SK-N-SH treated with all-trans-retinoic acid at 6 μM for 48 hours (cell line): ENCODE data around the gene ATP8A2.

ENCODE experiments used
- ATAC-seq: fragments of 200-7000 bp; cut with Tn5 transposase; 3 replicates; pipeline ENCODE4 v1.9.1; 2020; ENCODE audit warnings: mild to moderate bottlenecking, moderate library complexity
- ARNTL ChIP-seq: fragments of 450-650 bp; formaldehyde crosslinking; IDR thresholded peaks from 2 replicates; pipeline ENCODE4 v1.5.0; 2020; ENCODE audit warnings: low read depth, mild to moderate bottlenecking, moderate library complexity, borderline replicate concordance
- BACH2 ChIP-seq: fragments of 250-450 bp; sonication (Bioruptor Pico); IDR thresholded peaks from 2 replicates; pipeline ENCODE4 v1.9.0; 2021; ENCODE audit warnings: mild to moderate bottlenecking, borderline replicate concordance
- CSDC2 ChIP-seq: fragments of 250-450 bp; sonication (Bioruptor Pico); IDR thresholded peaks from 2 replicates; pipeline ENCODE4 v1.5.0; 2020; ENCODE audit warnings: mild to moderate bottlenecking, moderate library complexity
- ESRRG ChIP-seq: fragments of 250-450 bp; sonication (Bioruptor Pico); IDR thresholded peaks from 2 replicates; pipeline ENCODE4 v1.6.1; 2021; ENCODE audit warnings: mild to moderate bottlenecking
- GLIS3 ChIP-seq: fragments of 250-450 bp; sonication (Bioruptor Pico); IDR thresholded peaks from 2 replicates; pipeline ENCODE4 v1.5.0; 2020; ENCODE audit warnings: mild to moderate bottlenecking, moderate library complexity
- ISL1 ChIP-seq: fragments of 250-450 bp; sonication (Bioruptor Pico); IDR thresholded peaks from 2 replicates; pipeline ENCODE4 v2.1.2; 2022; ENCODE audit warnings: mild to moderate bottlenecking, moderate library complexity
- OSR1 ChIP-seq: fragments of 250-450 bp; sonication (Bioruptor Pico); IDR thresholded peaks from 2 replicates; pipeline ENCODE4 v1.8.0; 2022; ENCODE audit warnings: moderate library complexity, mild to moderate bottlenecking, inconsistent platforms
- PPARA ChIP-seq: fragments of 250-450 bp; sonication (Bioruptor Pico); IDR thresholded peaks from 2 replicates; pipeline ENCODE4 v1.5.0; 2020; ENCODE audit warnings: mild to moderate bottlenecking, borderline replicate concordance
- RARB ChIP-seq: fragments of 250-450 bp; sonication (Bioruptor Pico); IDR thresholded peaks from 2 replicates; pipeline ENCODE4 v1.8.0; 2021; ENCODE audit warnings: mild to moderate bottlenecking, moderate library complexity
- SNAI2 ChIP-seq: fragments of 250-450 bp; sonication (Bioruptor Pico); IDR thresholded peaks from 2 replicates; pipeline ENCODE4 v1.5.0; 2020; ENCODE audit warnings: mild to moderate bottlenecking, moderate library complexity
- TOX ChIP-seq: fragments of 250-450 bp; sonication (Bioruptor Pico); IDR thresholded peaks from 2 replicates; pipeline ENCODE4 v1.8.0; 2021; ENCODE audit warnings: mild to moderate bottlenecking, moderate library complexity, borderline replicate concordance
- ZC3H10 ChIP-seq: fragments of 250-450 bp; sonication (Bioruptor Pico); IDR thresholded peaks from 2 replicates; pipeline ENCODE4 v1.5.1; 2021; ENCODE audit warnings: mild to moderate bottlenecking, moderate library complexity
- ZNF565 ChIP-seq: fragments of 450-650 bp; formaldehyde crosslinking; conservative IDR thresholded peaks from 2 replicates; pipeline ENCODE4 v1.5.0; 2020; ENCODE audit warnings: low read depth, mild to moderate bottlenecking, moderate library complexity
- ZNF70 ChIP-seq: fragments of 450-650 bp; formaldehyde crosslinking; IDR thresholded peaks from 2 replicates; pipeline ENCODE4 v1.5.0; 2020; ENCODE audit warnings: mild to moderate bottlenecking, moderate library complexity
- ZNF8 ChIP-seq: fragments of 450-650 bp; formaldehyde crosslinking; IDR thresholded peaks from 2 replicates; pipeline ENCODE4 v1.5.0; 2020; ENCODE audit warnings: mild to moderate bottlenecking, moderate library complexity
- TF ChIP-seq, protein P1 (sequence below): fragments of 250-450 bp; sonication (Bioruptor Pico); IDR thresholded peaks from 2 replicates; pipeline ENCODE4 v1.8.0; 2020; ENCODE audit warnings: mild to moderate bottlenecking, moderate library complexity, borderline replicate concordance
- TF ChIP-seq, protein P2 (sequence below): fragments of 250-450 bp; sonication (Bioruptor Pico); IDR thresholded peaks from 2 replicates; pipeline ENCODE4 v1.5.1; 2020; ENCODE audit warnings: low read depth, mild to moderate bottlenecking, moderate library complexity
- TF ChIP-seq, protein P3 (sequence below): fragments of 250-450 bp; sonication (Bioruptor Pico); IDR thresholded peaks from 2 replicates; pipeline ENCODE4 v1.8.0; 2021; ENCODE audit warnings: low read depth, mild to moderate bottlenecking, moderate library complexity, borderline replicate concordance
- TF ChIP-seq, protein P4 (sequence below): fragments of 250-450 bp; sonication (Bioruptor Pico); IDR thresholded peaks from 2 replicates; pipeline ENCODE4 v1.5.1; 2021; ENCODE audit warnings: mild to moderate bottlenecking, moderate library complexity
- TF ChIP-seq, protein P5 (sequence below): fragments of 250-450 bp; sonication (Bioruptor Pico); IDR thresholded peaks from 2 replicates; pipeline ENCODE4 v1.5.0; 2020; ENCODE audit warnings: mild to moderate bottlenecking, moderate library complexity

The ATP8A2 gene

DNA sequence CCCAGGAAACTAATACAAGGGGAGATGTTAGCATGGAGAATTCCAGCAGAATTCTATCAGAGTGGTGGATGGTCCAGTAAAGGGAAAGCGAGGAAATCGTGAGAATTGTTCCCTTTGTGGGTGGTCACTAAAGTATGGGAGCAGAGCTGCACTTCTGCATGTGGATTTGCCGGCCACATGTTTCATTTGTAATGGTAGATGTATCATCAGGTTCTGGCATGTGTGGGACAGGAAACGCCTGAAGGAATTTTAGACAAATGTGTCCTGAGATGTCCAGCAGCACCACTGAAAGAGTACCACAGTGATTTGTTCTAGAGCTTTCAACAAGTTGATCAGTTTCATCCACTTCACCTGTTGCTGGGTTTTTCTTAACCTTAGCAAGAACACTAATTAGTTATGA, 371.6 kb downstream of the ATP8A2 start:
- ATAC-seq: no peak
- TF ChIP-seq CSDC2 (CRISPR knock-in tag) (no peak), ZNF70 (no peak), ZNF565 (CRISPR knock-in tag) (no peak), ARNTL (no peak), PPARA (CRISPR knock-in tag) (no peak), GLIS3 (CRISPR knock-in tag) (no peak), ISL1 (no peak), ZNF8 (CRISPR knock-in tag) (no peak)
- TF ChIP-seq, protein P1, sequence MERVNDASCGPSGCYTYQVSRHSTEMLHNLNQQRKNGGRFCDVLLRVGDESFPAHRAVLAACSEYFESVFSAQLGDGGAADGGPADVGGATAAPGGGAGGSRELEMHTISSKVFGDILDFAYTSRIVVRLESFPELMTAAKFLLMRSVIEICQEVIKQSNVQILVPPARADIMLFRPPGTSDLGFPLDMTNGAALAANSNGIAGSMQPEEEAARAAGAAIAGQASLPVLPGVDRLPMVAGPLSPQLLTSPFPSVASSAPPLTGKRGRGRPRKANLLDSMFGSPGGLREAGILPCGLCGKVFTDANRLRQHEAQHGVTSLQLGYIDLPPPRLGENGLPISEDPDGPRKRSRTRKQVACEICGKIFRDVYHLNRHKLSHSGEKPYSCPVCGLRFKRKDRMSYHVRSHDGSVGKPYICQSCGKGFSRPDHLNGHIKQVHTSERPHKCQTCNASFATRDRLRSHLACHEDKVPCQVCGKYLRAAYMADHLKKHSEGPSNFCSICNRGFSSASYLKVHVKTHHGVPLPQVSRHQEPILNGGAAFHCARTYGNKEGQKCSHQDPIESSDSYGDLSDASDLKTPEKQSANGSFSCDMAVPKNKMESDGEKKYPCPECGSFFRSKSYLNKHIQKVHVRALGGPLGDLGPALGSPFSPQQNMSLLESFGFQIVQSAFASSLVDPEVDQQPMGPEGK: no peak
- TF ChIP-seq, protein P2, sequence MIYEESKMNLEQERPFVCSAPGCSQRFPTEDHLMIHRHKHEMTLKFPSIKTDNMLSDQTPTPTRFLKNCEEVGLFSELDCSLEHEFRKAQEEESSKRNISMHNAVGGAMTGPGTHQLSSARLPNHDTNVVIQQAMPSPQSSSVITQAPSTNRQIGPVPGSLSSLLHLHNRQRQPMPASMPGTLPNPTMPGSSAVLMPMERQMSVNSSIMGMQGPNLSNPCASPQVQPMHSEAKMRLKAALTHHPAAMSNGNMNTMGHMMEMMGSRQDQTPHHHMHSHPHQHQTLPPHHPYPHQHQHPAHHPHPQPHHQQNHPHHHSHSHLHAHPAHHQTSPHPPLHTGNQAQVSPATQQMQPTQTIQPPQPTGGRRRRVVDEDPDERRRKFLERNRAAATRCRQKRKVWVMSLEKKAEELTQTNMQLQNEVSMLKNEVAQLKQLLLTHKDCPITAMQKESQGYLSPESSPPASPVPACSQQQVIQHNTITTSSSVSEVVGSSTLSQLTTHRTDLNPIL: no peak
- TF ChIP-seq, protein P3, sequence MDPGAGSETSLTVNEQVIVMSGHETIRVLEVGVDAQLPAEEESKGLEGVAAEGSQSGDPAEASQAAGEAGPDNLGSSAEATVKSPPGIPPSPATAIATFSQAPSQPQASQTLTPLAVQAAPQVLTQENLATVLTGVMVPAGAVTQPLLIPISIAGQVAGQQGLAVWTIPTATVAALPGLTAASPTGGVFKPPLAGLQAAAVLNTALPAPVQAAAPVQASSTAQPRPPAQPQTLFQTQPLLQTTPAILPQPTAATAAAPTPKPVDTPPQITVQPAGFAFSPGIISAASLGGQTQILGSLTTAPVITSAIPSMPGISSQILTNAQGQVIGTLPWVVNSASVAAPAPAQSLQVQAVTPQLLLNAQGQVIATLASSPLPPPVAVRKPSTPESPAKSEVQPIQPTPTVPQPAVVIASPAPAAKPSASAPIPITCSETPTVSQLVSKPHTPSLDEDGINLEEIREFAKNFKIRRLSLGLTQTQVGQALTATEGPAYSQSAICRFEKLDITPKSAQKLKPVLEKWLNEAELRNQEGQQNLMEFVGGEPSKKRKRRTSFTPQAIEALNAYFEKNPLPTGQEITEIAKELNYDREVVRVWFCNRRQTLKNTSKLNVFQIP (CRISPR knock-in tag): no peak
- TF ChIP-seq, all 23 proteins: peak for 0

DNA sequence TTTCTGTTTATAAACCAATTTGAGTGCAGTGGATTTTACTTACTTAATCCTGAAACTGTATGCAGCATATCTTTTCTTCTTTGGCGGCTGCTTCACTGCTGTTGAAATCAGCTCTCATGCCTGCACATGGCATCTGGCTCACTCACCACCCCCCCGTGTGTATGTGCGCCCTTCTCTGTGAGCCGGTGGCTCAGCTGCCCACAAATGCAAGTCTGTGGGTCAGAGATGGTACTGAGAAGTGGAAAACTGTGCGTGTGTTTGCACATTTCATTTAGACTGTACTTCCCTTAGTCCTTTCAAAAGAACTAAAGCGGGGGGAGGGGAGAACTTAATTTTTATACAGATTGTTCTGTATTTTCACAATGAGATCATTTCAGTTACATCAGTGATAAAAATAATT, 372.4 kb downstream of the ATP8A2 start:
- ATAC-seq: no peak
- TF ChIP-seq, protein P3 (CRISPR knock-in tag): no peak
- TF ChIP-seq OSR1 (CRISPR knock-in tag) (no peak), TOX (no peak), ZNF565 (CRISPR knock-in tag) (no peak), PPARA (CRISPR knock-in tag) (no peak)

DNA sequence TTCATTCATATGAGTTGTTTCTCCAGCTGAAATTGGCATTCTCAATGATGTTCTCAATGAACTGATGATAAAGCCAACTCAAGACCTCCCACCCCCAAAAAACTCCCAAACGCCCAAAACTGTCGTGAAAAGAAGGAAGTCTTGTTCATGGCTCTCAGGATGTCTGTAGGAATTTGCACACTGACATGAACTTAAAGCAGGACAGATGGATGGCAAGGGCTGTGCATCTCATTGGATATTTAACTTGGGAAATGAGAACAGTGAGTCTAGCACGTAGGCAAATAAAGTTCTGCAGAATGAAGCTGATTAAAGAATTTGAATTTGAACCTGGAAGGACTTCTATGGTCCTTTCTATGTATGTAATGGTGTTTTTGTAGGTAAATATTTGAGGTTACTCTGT, 374.4 kb downstream of the ATP8A2 start:
- TF ChIP-seq PPARA (CRISPR knock-in tag) (no peak), TOX (no peak), ZNF8 (CRISPR knock-in tag) (no peak), ESRRG (CRISPR knock-in tag) (no peak), CSDC2 (CRISPR knock-in tag) (no peak), ISL1 (no peak), SNAI2 (CRISPR knock-in tag) (no peak), ZC3H10 (CRISPR knock-in tag) (no peak), RARB (CRISPR knock-in tag) (no peak), GLIS3 (CRISPR knock-in tag) (no peak), BACH2 (CRISPR knock-in tag) (no peak), ARNTL (no peak)
- TF ChIP-seq, protein P4, sequence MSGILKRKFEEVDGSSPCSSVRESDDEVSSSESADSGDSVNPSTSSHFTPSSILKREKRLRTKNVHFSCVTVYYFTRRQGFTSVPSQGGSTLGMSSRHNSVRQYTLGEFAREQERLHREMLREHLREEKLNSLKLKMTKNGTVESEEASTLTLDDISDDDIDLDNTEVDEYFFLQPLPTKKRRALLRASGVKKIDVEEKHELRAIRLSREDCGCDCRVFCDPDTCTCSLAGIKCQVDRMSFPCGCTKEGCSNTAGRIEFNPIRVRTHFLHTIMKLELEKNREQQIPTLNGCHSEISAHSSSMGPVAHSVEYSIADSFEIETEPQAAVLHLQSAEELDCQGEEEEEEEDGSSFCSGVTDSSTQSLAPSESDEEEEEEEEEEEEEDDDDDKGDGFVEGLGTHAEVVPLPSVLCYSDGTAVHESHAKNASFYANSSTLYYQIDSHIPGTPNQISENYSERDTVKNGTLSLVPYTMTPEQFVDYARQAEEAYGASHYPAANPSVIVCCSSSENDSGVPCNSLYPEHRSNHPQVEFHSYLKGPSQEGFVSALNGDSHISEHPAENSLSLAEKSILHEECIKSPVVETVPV (CRISPR knock-in tag): no peak
- TF ChIP-seq, protein P1: no peak
- TF ChIP-seq, protein P2: no peak
- TF ChIP-seq, protein P5, sequence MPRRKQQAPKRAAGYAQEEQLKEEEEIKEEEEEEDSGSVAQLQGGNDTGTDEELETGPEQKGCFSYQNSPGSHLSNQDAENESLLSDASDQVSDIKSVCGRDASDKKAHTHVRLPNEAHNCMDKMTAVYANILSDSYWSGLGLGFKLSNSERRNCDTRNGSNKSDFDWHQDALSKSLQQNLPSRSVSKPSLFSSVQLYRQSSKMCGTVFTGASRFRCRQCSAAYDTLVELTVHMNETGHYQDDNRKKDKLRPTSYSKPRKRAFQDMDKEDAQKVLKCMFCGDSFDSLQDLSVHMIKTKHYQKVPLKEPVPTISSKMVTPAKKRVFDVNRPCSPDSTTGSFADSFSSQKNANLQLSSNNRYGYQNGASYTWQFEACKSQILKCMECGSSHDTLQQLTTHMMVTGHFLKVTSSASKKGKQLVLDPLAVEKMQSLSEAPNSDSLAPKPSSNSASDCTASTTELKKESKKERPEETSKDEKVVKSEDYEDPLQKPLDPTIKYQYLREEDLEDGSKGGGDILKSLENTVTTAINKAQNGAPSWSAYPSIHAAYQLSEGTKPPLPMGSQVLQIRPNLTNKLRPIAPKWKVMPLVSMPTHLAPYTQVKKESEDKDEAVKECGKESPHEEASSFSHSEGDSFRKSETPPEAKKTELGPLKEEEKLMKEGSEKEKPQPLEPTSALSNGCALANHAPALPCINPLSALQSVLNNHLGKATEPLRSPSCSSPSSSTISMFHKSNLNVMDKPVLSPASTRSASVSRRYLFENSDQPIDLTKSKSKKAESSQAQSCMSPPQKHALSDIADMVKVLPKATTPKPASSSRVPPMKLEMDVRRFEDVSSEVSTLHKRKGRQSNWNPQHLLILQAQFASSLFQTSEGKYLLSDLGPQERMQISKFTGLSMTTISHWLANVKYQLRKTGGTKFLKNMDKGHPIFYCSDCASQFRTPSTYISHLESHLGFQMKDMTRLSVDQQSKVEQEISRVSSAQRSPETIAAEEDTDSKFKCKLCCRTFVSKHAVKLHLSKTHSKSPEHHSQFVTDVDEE: no peak
- TF ChIP-seq, all 23 proteins: peak for 0

More for the DNA sequence above, 374.4 kb downstream of the ATP8A2 start:
- ATAC-seq: no peak
